HepG2 (cell line): Measurements from ENCODE around the gene NEK9. TPM values are rescaled to one million over a fixed set of nuclear protein-coding genes. Genes with fewer than 3 reads are reported as not detected.

Experiments
- ATAD3A ChIP-seq: sonication (generic); formaldehyde crosslinking; IDR thresholded peaks from 2 replicates; pipeline ENCODE4 v1.4.0; 2020; ENCODE audit warnings: missing genetic modification reagents
- BRF2 ChIP-seq: sonication (generic); formaldehyde crosslinking; IDR thresholded peaks from 2 replicates; pipeline ENCODE4 v1.8.1; 2022; ENCODE audit warnings: mild to moderate bottlenecking, missing genetic modification reagents
- GLI4 ChIP-seq: sonication (generic); formaldehyde crosslinking; IDR thresholded peaks from 2 replicates; pipeline ENCODE4 v1.5.1; 2020; ENCODE audit warnings: missing genetic modification reagents, mild to moderate bottlenecking, moderate library complexity, borderline replicate concordance
- IKZF1 ChIP-seq: fragments of 450-650 bp; IDR thresholded peaks from 2 replicates; pipeline ENCODE4 v1.7.1; 2016
- NCOA5 ChIP-seq: sonication (generic); formaldehyde crosslinking; IDR thresholded peaks from 2 replicates; pipeline ENCODE4 v1.4.0; 2020; ENCODE audit warnings: missing genetic modification reagents
- NFYC ChIP-seq: IDR thresholded peaks from 2 replicates; pipeline ENCODE4 v1.6.1; 2016; ENCODE audit warnings: missing genetic modification reagents, missing compliant biosample characterization
- NR1H2 ChIP-seq: sonication (generic); formaldehyde crosslinking; IDR thresholded peaks from 2 replicates; pipeline ENCODE4 v1.8.1; 2022; ENCODE audit warnings: low read depth, missing genetic modification reagents, borderline replicate concordance
- PREB ChIP-seq: sonication (generic); formaldehyde crosslinking; IDR thresholded peaks from 2 replicates; pipeline ENCODE4 v1.4.0; 2020; ENCODE audit warnings: missing genetic modification reagents
- RXRA ChIP-seq: sonication (generic); formaldehyde crosslinking; IDR thresholded peaks from 2 replicates; pipeline ENCODE4 v1.5.1; 2020; ENCODE audit warnings: missing genetic modification reagents
- SCMH1 ChIP-seq: sonication (generic); formaldehyde crosslinking; IDR thresholded peaks from 2 replicates; pipeline ENCODE4 v1.9.0; 2021; ENCODE audit warnings: missing genetic modification reagents, mild to moderate bottlenecking, borderline replicate concordance
- SMARCE1 ChIP-seq: fragments of 450-650 bp; IDR thresholded peaks from 2 replicates; pipeline ENCODE4 v1.6.1; 2017; ENCODE audit warnings: borderline replicate concordance
- TEAD3 ChIP-seq: optimal IDR thresholded peaks from 2 replicates; pipeline ENCODE3; 2016; ENCODE audit warnings: borderline replicate concordance
- TERF1 ChIP-seq: sonication (generic); formaldehyde crosslinking; IDR thresholded peaks from 2 replicates; pipeline ENCODE4 v1.8.0; 2022; ENCODE audit warnings: mild to moderate bottlenecking, missing genetic modification reagents, moderate library complexity
- XBP1 ChIP-seq: sonication (generic); formaldehyde crosslinking; IDR thresholded peaks from 2 replicates; pipeline ENCODE4 v1.5.0; 2020; ENCODE audit warnings: missing genetic modification reagents
- ZNF296 ChIP-seq: sonication (generic); formaldehyde crosslinking; conservative IDR thresholded peaks from 2 replicates; pipeline ENCODE4 v1.5.0; 2020; ENCODE audit warnings: mild to moderate bottlenecking, missing genetic modification reagents
- ZNF383 ChIP-seq: sonication (generic); formaldehyde crosslinking; IDR thresholded peaks from 2 replicates; pipeline ENCODE4 v1.4.0; 2020; ENCODE audit warnings: missing genetic modification reagents, mild to moderate bottlenecking, borderline replicate concordance
- ZNF468 ChIP-seq: sonication (generic); formaldehyde crosslinking; IDR thresholded peaks from 2 replicates; pipeline ENCODE4 v1.8.0; 2022; ENCODE audit warnings: mild to moderate bottlenecking, moderate library complexity, missing genetic modification reagents
- ZNF510 ChIP-seq: sonication (generic); formaldehyde crosslinking; IDR thresholded peaks from 2 replicates; pipeline ENCODE4 v1.4.0; 2020; ENCODE audit warnings: low read depth, mild to moderate bottlenecking, missing genetic modification reagents
- ZNF660 ChIP-seq: sonication (generic); formaldehyde crosslinking; IDR thresholded peaks from 2 replicates; pipeline ENCODE4 v1.5.1; 2020; ENCODE audit warnings: mild to moderate bottlenecking, low read depth, missing genetic modification reagents, borderline replicate concordance
- ZNF75D ChIP-seq: sonication (generic); formaldehyde crosslinking; IDR thresholded peaks from 2 replicates; pipeline ENCODE4 v1.8.1; 2023; ENCODE audit warnings: missing genetic modification reagents, mild to moderate bottlenecking, borderline replicate concordance
- ZNF768 ChIP-seq: sonication (generic); formaldehyde crosslinking; IDR thresholded peaks from 2 replicates; pipeline ENCODE4 v1.4.0; 2020; ENCODE audit warnings: missing genetic modification reagents
- ZNF839 ChIP-seq: sonication (generic); formaldehyde crosslinking; IDR thresholded peaks from 2 replicates; pipeline ENCODE4 v1.4.0; 2020; ENCODE audit warnings: missing genetic modification reagents, mild to moderate bottlenecking, borderline replicate concordance
- polyA plus RNA-seq, 8 experiments: library from polyadenylated mRNA; depleted of rRNA in 3 of 8; stranded (reverse) in 7 of 8; unstranded in 1 of 8; fragments of >200 nt; fragmentation: Illumina TruSeq in 4 of 8; extraction: Trizol in 4 of 8; gene quantifications; 2 replicates each; pipeline versions ENCODE4 v1.2.1 to v1.2.3, GENCODE V29; 2011 to 2016; ENCODE audit warnings: low read depth in 4 of 8, missing spikeins in 1 of 8, mixed read lengths in 1 of 8; ENCODE audit not compliant: insufficient read depth in 1 of 8
- total RNA-seq, 5 experiments: library from RNA; depleted of rRNA; stranded (reverse); fragments of >200 nt; fragmentation: Illumina TruSeq; extraction: Trizol; gene quantifications; 2 replicates each; pipeline ENCODE4 v1.2.3, GENCODE V29; 2016; ENCODE audit warnings: low read depth in 1 of 5
- TF ChIP-seq, protein P1 (sequence below): sonication (generic); formaldehyde crosslinking; IDR thresholded peaks from 2 replicates; pipeline ENCODE4 v1.4.0; 2020; ENCODE audit warnings: missing genetic modification reagents
- TF ChIP-seq, protein P2 (sequence below): sonication (generic); formaldehyde crosslinking; IDR thresholded peaks from 2 replicates; pipeline ENCODE4 v1.5.1; 2020; ENCODE audit warnings: mild to moderate bottlenecking, missing genetic modification reagents, moderate library complexity

Gene NEK9
- total and polyA plus RNA-seq, 2 of the 13 experiments (the other 11 are each of a cell fraction or from before 2014, with no cell fraction given): 16.5 to 27.3 TPM

- TF ChIP-seq TEAD3 (peak; percentile 36), SCMH1 (CRISPR knock-in tag) (no peak), SMARCE1 (no peak), IKZF1 (no peak), TERF1 (CRISPR knock-in tag) (no peak), ZNF768 (peak; percentile 75; the same call in 1 of the 2 replicates), PREB (CRISPR knock-in tag) (0 out of 2 replicates have a peak, but pooled peaks have one; percentile 63), BRF2 (CRISPR knock-in tag) (no peak), NCOA5 (no peak), XBP1 (CRISPR knock-in tag) (peak; percentile 79; the same call in 1 of the 2 replicates), ATAD3A (CRISPR knock-in tag) (no peak), ZNF383 (CRISPR knock-in tag) (no peak), GLI4 (peak; percentile 80; the same call in 1 of the 2 replicates), ZNF660 (no peak), ZNF468 (CRISPR knock-in tag) (no peak), ZNF839 (CRISPR knock-in tag) (no peak), NFYC (CRISPR knock-in tag) (no peak), NR1H2 (CRISPR knock-in tag) (no peak), ZNF510 (CRISPR knock-in tag) (0 out of 2 replicates have a peak, but pooled peaks have one; percentile 54), ZNF296 (no peak), ZNF75D (CRISPR knock-in tag) (no peak), RXRA (peak; percentile 59; the same call in 1 of the 2 replicates)
- TF ChIP-seq, protein P1, sequence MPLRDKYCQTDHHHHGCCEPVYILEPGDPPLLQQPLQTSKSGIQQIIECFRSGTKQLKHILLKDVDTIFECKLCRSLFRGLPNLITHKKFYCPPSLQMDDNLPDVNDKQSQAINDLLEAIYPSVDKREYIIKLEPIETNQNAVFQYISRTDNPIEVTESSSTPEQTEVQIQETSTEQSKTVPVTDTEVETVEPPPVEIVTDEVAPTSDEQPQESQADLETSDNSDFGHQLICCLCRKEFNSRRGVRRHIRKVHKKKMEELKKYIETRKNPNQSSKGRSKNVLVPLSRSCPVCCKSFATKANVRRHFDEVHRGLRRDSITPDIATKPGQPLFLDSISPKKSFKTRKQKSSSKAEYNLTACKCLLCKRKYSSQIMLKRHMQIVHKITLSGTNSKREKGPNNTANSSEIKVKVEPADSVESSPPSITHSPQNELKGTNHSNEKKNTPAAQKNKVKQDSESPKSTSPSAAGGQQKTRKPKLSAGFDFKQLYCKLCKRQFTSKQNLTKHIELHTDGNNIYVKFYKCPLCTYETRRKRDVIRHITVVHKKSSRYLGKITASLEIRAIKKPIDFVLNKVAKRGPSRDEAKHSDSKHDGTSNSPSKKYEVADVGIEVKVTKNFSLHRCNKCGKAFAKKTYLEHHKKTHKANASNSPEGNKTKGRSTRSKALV (CRISPR knock-in tag): no peak
- TF ChIP-seq, protein P2, sequence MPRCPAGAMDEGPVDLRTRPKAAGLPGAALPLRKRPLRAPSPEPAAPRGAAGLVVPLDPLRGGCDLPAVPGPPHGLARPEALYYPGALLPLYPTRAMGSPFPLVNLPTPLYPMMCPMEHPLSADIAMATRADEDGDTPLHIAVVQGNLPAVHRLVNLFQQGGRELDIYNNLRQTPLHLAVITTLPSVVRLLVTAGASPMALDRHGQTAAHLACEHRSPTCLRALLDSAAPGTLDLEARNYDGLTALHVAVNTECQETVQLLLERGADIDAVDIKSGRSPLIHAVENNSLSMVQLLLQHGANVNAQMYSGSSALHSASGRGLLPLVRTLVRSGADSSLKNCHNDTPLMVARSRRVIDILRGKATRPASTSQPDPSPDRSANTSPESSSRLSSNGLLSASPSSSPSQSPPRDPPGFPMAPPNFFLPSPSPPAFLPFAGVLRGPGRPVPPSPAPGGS: peak; percentile 85; the same call in 1 of the 2 replicates
Observed at GRCh38 chr14:75050852-75051555, 75.8 kb downstream of the NEK9 start, which contains the start of gene MLH3 (continued).
